GM12892 (cell line): ENCODE results near the gene PRSS22.

Experiments
- POLR2A ChIP-seq: IDR thresholded peaks from 2 replicates; pipeline ENCODE4 v1.6.1; 2011; ENCODE audit warnings: low read depth, low read length, control low read depth
- POLR2AphosphoS5 ChIP-seq: IDR thresholded peaks from 2 replicates; pipeline ENCODE4 v1.6.1; 2011; ENCODE audit warnings: low read depth, low read length, control low read depth
- TAF1 ChIP-seq: IDR thresholded peaks from 2 replicates; pipeline ENCODE4 v1.6.1; 2011; ENCODE audit warnings: low read depth, mild to moderate bottlenecking, control low read depth, low read length, borderline replicate concordance

DNA sequence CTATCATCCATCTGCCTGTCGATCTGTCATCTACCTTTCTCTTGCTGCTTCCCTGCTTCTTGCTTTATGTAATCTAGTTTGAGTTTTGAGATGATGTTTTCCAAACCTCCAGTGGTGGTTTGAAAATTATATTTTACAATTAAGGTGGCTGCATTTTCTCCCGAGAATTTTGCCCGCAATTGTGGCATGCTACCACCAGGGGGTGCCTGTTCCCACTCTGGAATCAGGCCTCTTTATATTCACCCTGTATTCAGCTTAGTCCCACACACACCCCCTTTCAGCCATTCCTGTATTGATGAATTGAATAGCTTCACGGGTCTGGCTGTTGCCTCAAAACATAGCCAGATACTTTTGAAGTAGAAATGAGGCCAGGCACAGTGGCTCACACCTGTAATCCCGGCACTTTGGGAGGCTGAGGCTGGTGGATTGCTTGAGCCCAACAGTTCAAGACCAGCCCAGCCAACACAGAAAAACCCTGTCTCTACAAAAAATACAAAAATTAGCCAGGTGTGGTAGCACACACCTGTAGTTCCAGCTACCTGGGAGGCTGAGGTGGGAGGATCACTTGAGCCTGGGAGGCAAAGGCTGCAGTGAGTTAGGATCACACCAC, 3.2 kb downstream of the PRSS22 start:
- TF ChIP-seq TAF1 (no peak), POLR2AphosphoS5 (no peak), POLR2A (no peak)
